Stimulated activated CD4-positive, alpha-beta T cell treated with anti-CD3 and anti-CD28 coated beads, Interleukin-4, amount 100 ng/mL, for 1 hour (primary cell): ENCODE results near the gene CDH15.
A peak's percentile ranks its signal among the peaks of the same experiment; 100 is the strongest.
"Not testable (repeated sequence)": the region's sequence is repeated elsewhere in the genome, so short reads cannot be mapped to it uniquely, and the experiment has no call there.

Experiments
- DNase-seq: peaks from one replicate; pipeline ENCODE4 v3.0.0-alpha.2; 2020

The CDH15 gene

GRCh38 chr16:89174877-89175276 is 3.3 kb downstream of the CDH15 start:
- DNase-seq: no peak

- no peak for DNase-seq
These were observed 4.0 kb downstream of the CDH15 start for GRCh38 chr16:89175280-89176146.

- no peak for DNase-seq
These were observed 4.7 kb downstream of the CDH15 start for GRCh38 chr16:89176147-89176690.

DNA sequence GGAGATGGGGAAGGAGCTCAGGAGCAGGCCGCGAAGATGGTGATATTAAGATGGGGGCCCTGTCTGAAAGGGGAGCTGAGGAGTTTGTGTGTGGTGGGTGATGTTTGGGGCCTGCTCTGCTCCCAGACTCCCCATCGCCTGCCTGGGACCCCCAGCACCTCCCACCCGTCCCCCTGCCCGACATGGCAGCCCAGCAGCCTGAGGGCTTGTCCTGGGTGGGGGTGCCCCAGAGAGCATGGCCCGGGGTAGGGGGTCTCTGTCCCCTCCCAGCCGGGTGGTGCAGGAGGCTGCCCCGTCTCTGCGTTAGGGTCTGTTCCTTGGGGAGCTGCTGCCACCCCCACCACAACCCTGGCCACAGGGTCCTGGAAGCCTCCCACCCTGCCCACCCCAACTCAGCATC is 5.2 kb downstream of the CDH15 start:
- no peak for DNase-seq

DNA sequence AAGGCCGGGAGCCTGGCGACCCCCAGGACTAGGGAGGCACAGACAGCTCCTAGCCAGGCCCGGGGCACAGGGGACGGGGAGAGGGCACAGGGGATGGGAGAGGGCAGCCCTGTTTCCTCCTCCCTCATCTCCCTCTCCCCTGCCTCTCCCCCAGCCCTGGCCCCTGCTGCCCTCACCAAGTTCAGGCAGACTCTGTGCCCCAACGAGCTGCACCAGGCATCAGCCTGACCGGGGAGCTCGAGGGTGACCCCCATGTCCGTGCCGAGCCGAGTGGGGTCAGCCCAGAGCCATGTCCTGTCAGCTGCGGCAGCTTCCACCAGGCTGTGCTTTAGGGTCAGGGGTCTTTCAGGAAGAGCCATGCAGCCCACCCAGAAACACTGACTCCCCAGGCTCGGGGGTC is 6.0 kb downstream of the CDH15 start:
- no peak for DNase-seq

DNA sequence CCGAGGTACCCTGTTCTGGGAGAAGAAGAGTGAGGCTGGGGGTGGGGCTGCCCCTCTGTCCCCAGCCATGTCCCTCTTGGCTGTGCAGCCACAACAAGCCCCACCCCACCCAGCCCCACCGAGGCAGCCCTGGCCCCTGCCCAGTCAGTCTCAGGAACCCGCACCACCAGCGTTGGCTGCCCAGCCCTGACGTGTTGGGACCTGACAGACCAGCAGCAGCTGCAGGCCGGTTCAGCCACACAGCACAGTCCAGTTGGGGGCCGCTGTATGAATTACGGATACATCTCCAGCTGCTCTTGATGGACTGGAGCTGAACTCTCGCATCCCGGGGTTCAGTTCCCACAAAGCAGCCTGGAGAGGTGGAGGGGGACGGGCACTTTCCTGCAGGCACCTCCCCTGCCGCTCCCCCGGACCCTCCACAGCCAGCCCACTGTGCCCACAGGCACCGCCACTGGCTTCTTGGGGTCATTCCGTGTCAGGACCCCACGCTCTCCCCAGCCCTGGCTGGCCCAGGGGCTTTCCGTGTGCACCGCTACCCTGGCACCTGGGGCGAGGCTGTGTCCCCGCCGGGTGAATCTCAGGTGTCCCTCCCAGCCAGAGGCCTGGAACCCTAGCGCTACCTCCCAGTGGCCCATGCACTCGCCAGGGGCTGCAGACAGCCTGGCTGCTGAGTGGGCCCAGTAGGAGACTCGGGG is 7.1 kb downstream of the CDH15 start:
- no peak for DNase-seq

DNA sequence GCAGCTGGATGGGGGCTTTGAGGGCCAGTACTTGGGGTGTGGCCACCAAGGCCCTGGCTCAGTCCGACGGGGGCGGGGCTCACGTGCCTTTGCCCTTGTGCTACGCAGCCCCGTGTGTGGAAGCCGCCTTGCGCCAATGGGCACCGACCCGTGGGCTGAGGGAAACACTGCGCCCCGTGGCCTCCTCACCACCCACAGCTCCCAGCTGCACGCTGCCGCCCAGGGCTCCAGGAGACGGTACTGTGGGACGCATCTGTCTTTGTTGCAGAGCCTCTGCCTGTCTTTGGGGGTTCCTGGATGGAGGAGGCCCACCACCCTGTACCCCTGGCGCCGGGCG is 7.6 kb downstream of the CDH15 start:
- DNase-seq: no peak

DNA sequence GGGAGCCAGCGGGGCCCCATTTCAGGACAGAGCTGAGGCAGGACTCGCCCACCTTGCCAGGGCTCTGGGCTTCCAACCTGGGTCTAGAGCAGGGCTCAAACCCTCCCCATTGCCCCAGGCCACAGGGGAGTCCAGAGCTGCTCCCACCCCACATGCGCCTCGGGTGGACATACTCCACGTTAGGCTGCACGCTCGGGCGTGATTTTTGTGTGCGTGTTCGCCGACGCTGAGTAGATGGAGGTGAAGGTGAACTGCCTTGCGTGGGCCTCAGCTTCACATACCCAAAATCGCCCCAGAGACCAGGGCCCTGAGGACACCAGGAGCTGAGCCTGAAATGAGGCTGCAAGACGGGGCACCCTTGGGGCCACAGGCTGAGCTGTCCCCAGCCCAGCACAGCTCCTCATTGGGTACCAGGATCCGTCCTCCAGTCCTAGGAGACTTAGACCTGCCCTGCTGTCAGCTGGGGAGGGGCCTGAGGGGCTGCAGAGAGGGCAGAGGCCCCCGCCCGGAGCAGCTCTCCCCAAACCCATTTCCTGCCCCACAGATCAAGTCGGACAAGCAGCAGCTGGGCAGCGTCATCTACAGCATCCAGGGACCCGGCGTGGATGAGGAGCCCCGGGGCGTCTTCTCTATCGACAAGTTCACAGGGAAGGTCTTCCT is 8.2 kb downstream of the CDH15 start:
- DNase-seq: no peak

- DNase-seq: no peak
These were observed 11.9 kb downstream of the CDH15 start for GRCh38 chr16:89183463-89183862.

DNA sequence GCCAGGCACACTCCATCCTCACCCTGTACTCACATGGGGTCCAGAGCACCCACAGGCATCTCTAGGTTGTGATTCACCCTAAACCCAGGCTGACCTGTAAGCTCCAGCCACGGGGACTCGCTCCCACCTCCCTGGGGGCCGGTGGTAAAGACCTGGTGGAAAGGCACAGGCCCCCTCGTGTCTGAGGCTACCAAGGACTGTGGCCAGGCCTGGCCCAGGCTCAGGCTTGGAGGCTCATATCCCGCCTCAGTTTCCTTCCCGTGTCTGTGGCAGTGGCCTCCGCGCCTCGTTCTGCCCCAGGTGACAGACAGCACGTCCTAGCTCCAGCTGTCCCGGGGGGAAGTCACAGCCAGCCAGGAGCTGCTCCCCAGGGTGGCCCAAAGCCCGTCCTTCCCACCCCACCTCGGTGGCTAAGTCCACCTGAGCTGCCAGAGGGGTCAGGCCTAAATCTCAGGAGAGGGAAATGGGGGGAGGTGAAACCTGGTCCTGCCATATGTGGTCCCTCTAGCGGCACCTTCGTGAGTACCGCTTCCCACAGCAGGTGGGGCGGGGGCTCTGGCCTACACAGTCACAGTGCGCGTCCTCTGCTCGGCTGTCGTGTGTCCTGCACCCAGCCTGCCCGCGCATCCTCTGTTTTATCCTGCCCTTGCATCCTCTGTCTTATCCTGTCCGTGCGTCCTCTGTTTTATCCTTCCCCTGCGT is 12.6 kb downstream of the CDH15 start:
- no peak for DNase-seq

- no peak for DNase-seq
These were observed 13.1 kb downstream of the CDH15 start for GRCh38 chr16:89184677-89184932.

GRCh38 chr16:89184933-89185794 is 13.6 kb downstream of the CDH15 start:
- no peak for DNase-seq

- DNase-seq: not testable (repeated sequence)
These were observed 14.5 kb downstream of the CDH15 start for GRCh38 chr16:89185887-89186592.

DNA sequence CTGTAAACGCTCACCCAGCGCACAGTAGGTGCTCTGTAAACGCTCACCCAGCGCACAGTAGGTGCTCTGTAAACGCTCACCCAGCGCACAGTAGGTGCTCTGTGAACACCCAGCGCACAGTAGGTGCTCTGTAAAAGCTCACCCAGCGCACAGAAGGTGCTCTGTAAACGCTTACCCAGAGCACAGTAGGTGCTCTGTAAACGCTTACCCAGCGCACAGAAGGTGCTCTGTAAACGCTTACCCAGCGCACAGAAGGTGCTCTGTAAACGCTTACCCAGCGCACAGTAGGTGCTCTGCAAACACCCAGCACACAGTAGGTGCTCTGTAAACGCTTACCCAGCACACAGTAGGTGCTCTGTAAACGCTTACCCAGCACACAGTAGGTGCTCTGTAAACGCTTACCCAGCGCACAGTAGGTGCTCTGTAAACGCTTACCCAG is 15.1 kb downstream of the CDH15 start:
- DNase-seq: not testable (repeated sequence)

DNA sequence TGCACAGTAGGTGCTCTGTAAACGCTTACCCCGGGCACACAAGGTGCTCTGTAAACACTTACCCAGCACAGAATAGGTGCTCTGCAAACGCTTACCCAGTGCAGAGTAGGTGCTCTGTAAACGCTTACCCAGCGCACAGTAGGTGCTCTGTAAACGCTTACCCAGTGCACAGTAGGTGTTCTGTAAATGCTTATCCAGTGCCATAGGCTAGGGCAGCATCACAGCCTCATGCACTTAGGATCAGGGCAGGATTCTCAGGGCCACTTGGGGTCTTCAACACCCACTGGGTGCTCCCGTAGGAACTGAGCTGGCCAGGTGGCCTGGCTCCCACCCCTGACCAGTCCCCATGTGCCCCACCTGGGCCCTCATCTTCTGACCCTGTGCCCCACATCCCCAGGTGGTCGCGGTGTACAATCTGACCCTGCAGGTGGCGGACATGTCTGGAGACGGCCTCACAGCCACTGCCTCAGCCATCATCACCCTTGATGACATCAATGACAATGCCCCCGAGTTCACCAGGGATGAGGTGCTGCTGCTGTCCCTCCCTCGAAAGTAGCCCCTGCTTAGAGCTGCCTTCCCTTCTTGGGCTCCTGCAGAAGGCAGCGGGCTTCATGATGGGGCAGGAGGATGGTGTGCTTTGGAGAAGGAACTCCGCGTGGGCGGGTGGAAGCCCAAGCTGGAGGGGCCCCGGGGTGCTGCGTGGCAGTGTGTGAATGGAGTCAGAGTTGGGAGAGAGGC is 15.7 kb downstream of the CDH15 start:
- DNase-seq: peak; percentile 39

DNA sequence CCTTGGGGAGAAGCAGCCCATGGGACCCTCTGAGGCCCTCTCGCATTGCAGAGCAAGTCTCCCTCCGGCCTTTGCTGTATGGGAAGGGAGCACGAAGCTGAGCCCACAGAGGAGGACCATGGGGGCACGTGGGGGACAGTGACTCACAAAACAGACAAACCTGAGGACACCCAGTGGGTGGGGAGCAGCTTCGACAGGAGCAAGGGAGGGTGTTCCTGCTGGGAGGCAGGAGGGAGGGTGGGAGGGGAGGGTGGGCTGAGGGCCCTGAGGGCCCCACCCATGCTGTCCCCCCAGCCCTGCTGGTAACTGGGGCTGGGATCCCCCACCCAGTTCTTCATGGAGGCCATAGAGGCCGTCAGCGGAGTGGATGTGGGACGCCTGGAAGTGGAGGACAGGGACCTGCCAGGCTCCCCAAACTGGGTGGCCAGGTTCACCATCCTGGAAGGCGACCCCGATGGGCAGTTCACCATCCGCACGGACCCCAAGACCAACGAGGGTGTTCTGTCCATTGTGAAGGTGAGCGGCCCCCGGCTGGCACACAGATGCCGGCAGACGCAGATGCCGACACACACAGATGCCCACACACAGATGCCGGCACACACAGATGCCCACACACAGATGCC is 16.3 kb downstream of the CDH15 start:
- DNase-seq: no peak

DNA sequence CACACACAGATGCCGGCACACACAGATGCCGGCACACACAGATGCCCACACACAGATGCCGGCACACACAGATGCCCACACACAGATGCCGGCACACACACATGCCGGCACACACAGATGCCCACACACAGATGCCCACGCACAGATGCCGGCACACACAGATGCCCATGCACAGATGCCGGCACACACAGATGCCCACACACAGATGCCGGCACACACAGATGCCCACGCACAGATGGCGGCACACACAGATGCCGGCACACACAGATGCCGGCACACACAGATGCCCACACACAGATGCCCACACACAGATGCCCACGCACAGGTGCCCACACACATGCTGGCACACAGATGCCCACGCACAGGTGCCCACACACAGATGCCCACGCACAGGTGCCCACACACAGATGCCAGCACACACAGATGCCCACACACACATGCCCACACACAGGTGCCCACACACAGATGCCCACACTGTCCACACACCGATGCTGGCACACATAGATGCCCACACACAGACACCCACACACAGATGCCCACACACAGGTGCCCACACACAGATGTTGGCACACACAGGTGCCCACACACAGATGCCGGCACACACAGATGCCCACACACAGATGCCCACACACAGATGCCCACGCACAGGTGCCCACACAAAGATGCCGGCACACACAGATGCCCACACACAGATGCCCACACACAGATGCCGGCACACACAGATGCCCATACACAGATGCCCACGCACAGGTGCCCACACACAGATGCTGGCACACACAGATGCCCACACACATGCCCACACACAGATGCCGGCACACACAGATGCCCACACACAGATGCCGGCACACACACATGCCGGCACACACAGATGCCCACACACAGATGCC is 17.2 kb downstream of the CDH15 start:
- not testable (repeated sequence) for DNase-seq

- DNase-seq: no peak
These were observed 17.9 kb downstream of the CDH15 start for GRCh38 chr16:89189358-89190025.
